Astrocyte (in vitro differentiated cells and primary cell): Measurements from ENCODE around the gene EYA2. TPM values are rescaled to one million over a fixed set of nuclear protein-coding genes. Genes with fewer than 3 reads are reported as not detected.

Source experiments
- DNase-seq: peaks from one replicate; pipeline ENCODE4 v3.0.0-alpha.2; 2010; ENCODE audit warnings: low read depth
- FAIRE-seq: peaks from 2 replicates; lab custom pipeline; 2011; peaks lifted over from hg19 to GRCh38; lab: Jason Lieb, UNC
- H2AFZ ChIP-seq: 2 replicates; pipeline ENCODE4 v1.6.0; 2012; ENCODE audit warnings: low read depth, low read length, inconsistent platforms
- H3K27ac ChIP-seq: 2 replicates; pipeline ENCODE4 v1.5.1; 2011; ENCODE audit warnings: low read depth, low read length, inconsistent platforms
- H3K27me3 ChIP-seq: 2 replicates; pipeline ENCODE4 v1.6.0; 2011; ENCODE audit warnings: low read length, inconsistent platforms; ENCODE audit not compliant: insufficient read depth
- H3K36me3 ChIP-seq: 2 replicates; pipeline ENCODE4 v1.5.1; 2011; ENCODE audit warnings: low read length, inconsistent platforms; ENCODE audit not compliant: insufficient read depth
- H3K4me1 ChIP-seq: 2 replicates; pipeline ENCODE4 v1.5.1; 2011; ENCODE audit warnings: low read length, inconsistent platforms; ENCODE audit not compliant: insufficient read depth
- H3K4me2 ChIP-seq: 2 replicates; pipeline ENCODE4 v1.6.0; 2012; ENCODE audit warnings: low read length, inconsistent platforms
- H3K4me3 ChIP-seq: 2 replicates; pipeline ENCODE4 v1.5.1; 2011; ENCODE audit warnings: low read depth, mild to moderate bottlenecking, low read length, inconsistent platforms; ENCODE audit not compliant: insufficient read depth
- H3K79me2 ChIP-seq: 2 replicates; pipeline ENCODE4 v1.6.0; 2012; ENCODE audit warnings: mild to moderate bottlenecking, low read length, inconsistent platforms; ENCODE audit not compliant: insufficient read depth
- H3K9ac ChIP-seq: 2 replicates; pipeline ENCODE4 v1.6.0; 2012; ENCODE audit warnings: mild to moderate bottlenecking, low read length, inconsistent platforms
- H3K9me3 ChIP-seq: 2 replicates; pipeline ENCODE4 v1.5.1; 2012; ENCODE audit warnings: low read depth, mild to moderate bottlenecking, low read length, inconsistent platforms; ENCODE audit not compliant: insufficient read depth
- H4K20me1 ChIP-seq: 2 replicates; pipeline ENCODE4 v1.6.0; 2012; ENCODE audit warnings: low read length, inconsistent platforms; ENCODE audit not compliant: insufficient read depth
- H3K27ac Mint-ChIP-seq: one replicate; pipeline ENCODE4 v1.8.0; 2021; ENCODE audit warnings: mild to moderate bottlenecking, mixed read lengths; ENCODE audit not compliant: unreplicated experiment
- H3K27me3 Mint-ChIP-seq: one replicate; pipeline ENCODE4 v1.8.0; 2021; ENCODE audit warnings: low read depth, mixed read lengths; ENCODE audit not compliant: unreplicated experiment
- H3K36me3 Mint-ChIP-seq: one replicate; pipeline ENCODE4 v1.8.0; 2021; ENCODE audit warnings: low read depth, mixed read lengths; ENCODE audit not compliant: unreplicated experiment
- H3K4me1 Mint-ChIP-seq: one replicate; pipeline ENCODE4 v1.8.0; 2021; ENCODE audit warnings: low read depth, mixed read lengths; ENCODE audit not compliant: unreplicated experiment
- H3K4me3 Mint-ChIP-seq: one replicate; pipeline ENCODE4 v1.8.0; 2021; ENCODE audit warnings: mild to moderate bottlenecking, moderate library complexity, mixed read lengths; ENCODE audit not compliant: unreplicated experiment
- H3K9me3 Mint-ChIP-seq: one replicate; pipeline ENCODE4 v1.8.0; 2021; ENCODE audit warnings: mild to moderate bottlenecking, mixed read lengths; ENCODE audit not compliant: unreplicated experiment
- EZH2 ChIP-seq: IDR thresholded peaks from 2 replicates; pipeline ENCODE4 v1.6.1; 2012; ENCODE audit warnings: mild to moderate bottlenecking, low read length, inconsistent platforms; ENCODE audit not compliant: insufficient read depth
- total RNA-seq: library from RNA; stranded (reverse); gene quantifications from 2 replicates; pipeline ENCODE4 v1.2.1, GENCODE V29; 2021
- TF ChIP-seq, protein P1 (sequence below): IDR thresholded peaks from 2 replicates; pipeline ENCODE4 v1.5.1; 2011; ENCODE audit warnings: low read depth, mild to moderate bottlenecking, inconsistent platforms, low read length, moderate library complexity; ENCODE audit not compliant: insufficient read depth

The EYA2 gene
- total RNA-seq, 1 donor from 2014 or later = 1.5 TPM

- H3K9ac ChIP-seq = no peak overlapping the region
Observed at GRCh38 chr20:46940616-46941015, 46.0 kb downstream of the EYA2 start.

DNA sequence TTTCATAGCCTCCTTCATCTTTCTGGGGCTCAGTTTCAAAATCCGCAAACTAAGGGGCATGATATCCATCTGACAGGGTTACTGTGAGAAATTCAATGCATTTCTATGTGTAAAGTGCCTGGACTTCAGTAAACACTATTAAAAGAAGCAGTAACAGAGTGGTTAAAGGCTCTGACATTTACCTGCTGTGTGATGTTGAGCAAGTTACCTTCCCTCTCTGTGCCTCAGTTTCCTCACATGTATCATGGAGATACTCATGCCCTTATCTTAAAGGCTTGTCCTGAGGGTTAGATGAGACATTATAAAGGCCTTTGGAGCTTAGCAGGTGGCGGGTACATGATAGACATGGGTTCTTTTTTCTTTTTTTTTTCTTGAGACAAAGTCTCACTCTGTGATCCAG, 46.8 kb downstream of the EYA2 start:
- H3K9me3 ChIP-seq = no peaks in the 10 kb centered on the region
- no peak for FAIRE-seq
- DNase-seq = no peak
- TF ChIP-seq EZH2 = no peak
- TF ChIP-seq, protein P1, sequence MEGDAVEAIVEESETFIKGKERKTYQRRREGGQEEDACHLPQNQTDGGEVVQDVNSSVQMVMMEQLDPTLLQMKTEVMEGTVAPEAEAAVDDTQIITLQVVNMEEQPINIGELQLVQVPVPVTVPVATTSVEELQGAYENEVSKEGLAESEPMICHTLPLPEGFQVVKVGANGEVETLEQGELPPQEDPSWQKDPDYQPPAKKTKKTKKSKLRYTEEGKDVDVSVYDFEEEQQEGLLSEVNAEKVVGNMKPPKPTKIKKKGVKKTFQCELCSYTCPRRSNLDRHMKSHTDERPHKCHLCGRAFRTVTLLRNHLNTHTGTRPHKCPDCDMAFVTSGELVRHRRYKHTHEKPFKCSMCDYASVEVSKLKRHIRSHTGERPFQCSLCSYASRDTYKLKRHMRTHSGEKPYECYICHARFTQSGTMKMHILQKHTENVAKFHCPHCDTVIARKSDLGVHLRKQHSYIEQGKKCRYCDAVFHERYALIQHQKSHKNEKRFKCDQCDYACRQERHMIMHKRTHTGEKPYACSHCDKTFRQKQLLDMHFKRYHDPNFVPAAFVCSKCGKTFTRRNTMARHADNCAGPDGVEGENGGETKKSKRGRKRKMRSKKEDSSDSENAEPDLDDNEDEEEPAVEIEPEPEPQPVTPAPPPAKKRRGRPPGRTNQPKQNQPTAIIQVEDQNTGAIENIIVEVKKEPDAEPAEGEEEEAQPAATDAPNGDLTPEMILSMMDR = no peak
- no peak overlapping the region for H3K9ac ChIP-seq
- H4K20me1 ChIP-seq = no peaks in the 10 kb centered on the region
- no peak overlapping the region for H3K4me2 ChIP-seq
- H3K79me2 ChIP-seq = no peaks in the 10 kb centered on the region
- Mint-ChIP-seq H3K27me3 (peaks cover 28% of the 10 kb centered on the region), H3K4me1 (peaks cover 2% of the 10 kb centered on the region), H3K4me3 (no peak overlapping the region), H3K36me3 (no peaks in the 10 kb centered on the region), H3K27ac (no peak overlapping the region), H3K9me3 (no peaks in the 10 kb centered on the region)
- H3K36me3 ChIP-seq = no peaks in the 10 kb centered on the region
- no peak overlapping the region for H3K27ac ChIP-seq
- peaks cover 7% of the 10 kb centered on the region for H3K4me1 ChIP-seq
- H3K27me3 ChIP-seq = peaks cover 6% of the 10 kb centered on the region
- H3K4me3 ChIP-seq = no peak overlapping the region
- H2AFZ ChIP-seq = no peak overlapping the region

More at GRCh38 chr20:46940616-46941015, 46.0 kb downstream of the EYA2 start:
- Mint-ChIP-seq H3K9me3 (no peaks in the 10 kb centered on the region), H3K27ac (no peak overlapping the region), H3K27me3 (peaks cover 28% of the 10 kb centered on the region), H3K36me3 (no peaks in the 10 kb centered on the region), H3K4me3 (no peak overlapping the region), H3K4me1 (peaks cover 1% of the 10 kb centered on the region)
- no peaks in the 10 kb centered on the region for H4K20me1 ChIP-seq
- TF ChIP-seq, protein P1 = no peak
- no peak for TF ChIP-seq EZH2
- no peak overlapping the region for H3K27ac ChIP-seq
- H3K36me3 ChIP-seq = no peaks in the 10 kb centered on the region
- H3K79me2 ChIP-seq = no peaks in the 10 kb centered on the region
- peaks cover 6% of the 10 kb centered on the region for H3K27me3 ChIP-seq
- H2AFZ ChIP-seq = no peak overlapping the region
- H3K4me2 ChIP-seq = no peak overlapping the region
- no peak overlapping the region for H3K4me3 ChIP-seq
- no peak for FAIRE-seq
- DNase-seq = no peak
- peaks cover 3% of the 10 kb centered on the region for H3K4me1 ChIP-seq
- H3K9me3 ChIP-seq = no peaks in the 10 kb centered on the region

- no peaks in the 10 kb centered on the region for H4K20me1 ChIP-seq
- TF ChIP-seq, protein P1 = no peak
- TF ChIP-seq EZH2 = no peak
- DNase-seq (no peak), FAIRE-seq (no peak)
- H3K9me3 ChIP-seq = no peaks in the 10 kb centered on the region
- no peak overlapping the region for H3K4me3 ChIP-seq
- H3K36me3 ChIP-seq = no peaks in the 10 kb centered on the region
- H3K9ac ChIP-seq = no peak overlapping the region
- Mint-ChIP-seq H3K4me3 (no peak overlapping the region), H3K36me3 (no peaks in the 10 kb centered on the region), H3K27ac (no peak overlapping the region), H3K4me1 (peaks cover 2% of the 10 kb centered on the region), H3K9me3 (no peaks in the 10 kb centered on the region), H3K27me3 (peaks cover 24% of the 10 kb centered on the region)
- no peak overlapping the region for H3K27ac ChIP-seq
- no peaks in the 10 kb centered on the region for H3K79me2 ChIP-seq
- H2AFZ ChIP-seq = no peak overlapping the region
- H3K27me3 ChIP-seq = peaks cover 6% of the 10 kb centered on the region
- no peak overlapping the region for H3K4me2 ChIP-seq
- peaks cover 7% of the 10 kb centered on the region for H3K4me1 ChIP-seq
Observed at GRCh38 chr20:46943861-46944591, 49.4 kb downstream of the EYA2 start.
